Esophagus muscularis mucosa (tissue), 4 donors: ENCODE data around the gene RYR1. TPM values are rescaled to one million over a fixed set of nuclear protein-coding genes. Genes with fewer than 3 reads are reported as not detected.

Experiments used
- DNase-seq: peaks from one replicate; pipeline ENCODE4 v3.0.0-alpha.2; 2017; ENCODE audit errors: extremely low spot score
- H3K27ac ChIP-seq, 4 donors: fragments of 200-600 bp; sonication (generic); replicated peaks in 1 of 4; 1 replicate in 3 of 4; 2 replicates in 1 of 4; pipeline ENCODE4 v1.5.1; 2016 to 2019; ENCODE audit warnings: mild to moderate bottlenecking in 1 of 4
- H3K27me3 ChIP-seq, 4 donors: fragments of 200-600 bp; sonication (generic); one replicate each; pipeline versions ENCODE4 v1.5.1 to v1.6.0; 2016 to 2019
- H3K36me3 ChIP-seq, 4 donors: fragments of 200-600 bp; sonication (generic); one replicate each; pipeline ENCODE4 v1.5.1; 2016 to 2019
- H3K4me1 ChIP-seq, 4 donors: fragments of 200-600 bp; sonication (generic); one replicate each; pipeline ENCODE4 v1.5.1; 2016 to 2019
- H3K4me3 ChIP-seq, 4 donors: fragments of 200-600 bp; sonication (generic); 1 replicate in 2 of 4; 2 replicates in 2 of 4; pipeline ENCODE4 v1.5.1; 2016 to 2019; ENCODE audit warnings: mild to moderate bottlenecking in 4 of 4, moderate library complexity in 1 of 4
- H3K9me3 ChIP-seq, 4 donors: fragments of 200-600 bp; sonication (generic); 1 replicate in 3 of 4; 2 replicates in 1 of 4; pipeline ENCODE4 v1.5.1; 2016 to 2019
- EP300 ChIP-seq: sonication (generic); formaldehyde crosslinking; IDR thresholded peaks from one replicate; pipeline ENCODE4 v1.6.1; 2017; ENCODE audit warnings: antibody characterized with exemption
- POLR2A ChIP-seq: fragments of 450-650 bp; IDR thresholded peaks from one replicate; pipeline ENCODE4 v1.6.1; 2017; ENCODE audit warnings: antibody characterized with exemption, moderate library complexity, mild to moderate bottlenecking, low read depth
- POLR2AphosphoS5 ChIP-seq, 2 donors: sonication (generic); formaldehyde crosslinking; IDR thresholded peaks; one replicate each; pipeline ENCODE4 v1.6.1; 2017; ENCODE audit warnings: antibody characterized with exemption in 2 of 2
- WGBS: methylation state at CpG from one replicate; pipeline ENCODE4 v1.1.5; 2018; 5-methylcytosine and 5-hydroxymethylcytosine counted together
- intact Hi-C: fragments of 100-400 bp; cut with DNase I; formaldehyde crosslinking; loops from one replicate; pipeline ENCODE4 v1.15.1; 2023
- total RNA-seq, 4 donors: library from RNA; depleted of rRNA; stranded (reverse); fragments of >200 nt; gene quantifications; one replicate each; pipeline versions ENCODE4 v1.1.0 to v1.2.1, GENCODE V29; 2016
- TF ChIP-seq, protein P1 (sequence below), 3 experiments: fragments of 200-600 bp in 2 of 3; fragments of 450-650 bp in 1 of 3; sonication (generic) in 2 of 3; IDR thresholded peaks; one replicate each; pipeline ENCODE4 v1.5.1; 2017 to 2019; ENCODE audit warnings: antibody characterized with exemption in 3 of 3, mild to moderate bottlenecking in 2 of 3, moderate library complexity in 1 of 3

The RYR1 gene
- total RNA-seq, 4 donors from 2014 or later, result 0.99 to 4.0 (median 2.7) TPM

DNA sequence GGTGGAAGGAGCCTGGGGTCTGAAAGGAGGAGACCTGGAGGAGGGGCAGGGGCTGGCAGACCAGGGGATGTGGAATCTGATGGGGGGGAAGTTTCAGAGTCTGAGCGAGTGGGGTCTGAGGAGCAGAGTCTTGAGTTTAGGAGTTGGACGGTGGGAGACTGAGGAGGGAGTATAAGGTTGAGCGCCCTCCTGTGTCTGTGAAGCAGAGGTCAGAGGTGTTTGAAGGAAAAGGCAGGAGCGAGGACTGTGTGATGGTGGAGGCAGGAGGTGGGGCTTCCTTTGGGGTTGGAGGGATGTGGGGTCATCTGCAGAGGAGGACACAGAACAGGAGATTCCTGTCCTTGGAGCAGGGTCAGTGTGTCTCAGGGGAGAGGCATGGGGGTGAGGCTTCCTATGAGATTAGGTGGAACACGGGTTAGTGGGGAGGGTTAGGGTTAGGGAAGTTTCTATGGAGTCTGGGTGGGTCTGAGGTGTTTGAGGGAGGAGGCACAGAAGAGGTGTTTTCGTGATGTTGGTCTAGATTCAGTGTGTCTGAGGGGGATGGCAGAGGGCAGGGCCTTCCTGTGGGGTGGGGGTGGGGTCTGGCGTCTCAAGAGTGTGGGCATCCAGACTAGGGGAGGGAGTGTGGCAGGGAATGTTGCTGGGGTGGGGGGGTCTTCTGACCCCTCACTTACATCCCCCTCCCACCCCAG is 8.3 kb downstream of the RYR1 start:
- 45% methylated on average over 7 of the region's 7 CpGs for WGBS
- H3K9me3 ChIP-seq, result no peaks in the 10 kb centered on the region

DNA sequence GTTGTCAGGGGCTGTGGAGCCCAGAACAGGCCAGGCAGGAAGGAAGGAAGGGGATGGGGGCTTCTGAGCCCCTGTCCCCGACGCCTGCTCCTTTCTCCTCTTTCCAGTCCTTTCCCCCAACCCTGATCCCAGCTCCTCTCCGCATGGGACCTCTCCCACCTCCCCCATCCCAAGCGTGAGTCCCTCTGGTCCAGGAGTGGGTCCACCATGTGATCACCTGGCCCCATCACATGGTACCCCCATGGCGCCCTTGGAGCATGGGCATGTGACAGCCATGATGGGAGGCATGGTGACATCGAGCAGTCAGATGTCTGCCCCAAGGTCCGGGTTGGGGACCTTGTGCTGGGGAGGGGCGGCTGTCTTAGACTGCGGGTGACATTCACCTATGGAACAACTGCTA is 9.2 kb downstream of the RYR1 start:
- Histone ChIP-seq H3K9me3 (no peaks in the 10 kb centered on the region), H3K4me3 (no peak overlapping the region), H3K4me1 (no peaks in the 10 kb centered on the region), H3K27me3 (peaks cover 0 to 39% (median 0%) of the 10 kb centered on the region in 4 donors), H3K36me3 (no peaks in the 10 kb centered on the region), H3K27ac (no peak overlapping the region)
- TF ChIP-seq, protein P1, sequence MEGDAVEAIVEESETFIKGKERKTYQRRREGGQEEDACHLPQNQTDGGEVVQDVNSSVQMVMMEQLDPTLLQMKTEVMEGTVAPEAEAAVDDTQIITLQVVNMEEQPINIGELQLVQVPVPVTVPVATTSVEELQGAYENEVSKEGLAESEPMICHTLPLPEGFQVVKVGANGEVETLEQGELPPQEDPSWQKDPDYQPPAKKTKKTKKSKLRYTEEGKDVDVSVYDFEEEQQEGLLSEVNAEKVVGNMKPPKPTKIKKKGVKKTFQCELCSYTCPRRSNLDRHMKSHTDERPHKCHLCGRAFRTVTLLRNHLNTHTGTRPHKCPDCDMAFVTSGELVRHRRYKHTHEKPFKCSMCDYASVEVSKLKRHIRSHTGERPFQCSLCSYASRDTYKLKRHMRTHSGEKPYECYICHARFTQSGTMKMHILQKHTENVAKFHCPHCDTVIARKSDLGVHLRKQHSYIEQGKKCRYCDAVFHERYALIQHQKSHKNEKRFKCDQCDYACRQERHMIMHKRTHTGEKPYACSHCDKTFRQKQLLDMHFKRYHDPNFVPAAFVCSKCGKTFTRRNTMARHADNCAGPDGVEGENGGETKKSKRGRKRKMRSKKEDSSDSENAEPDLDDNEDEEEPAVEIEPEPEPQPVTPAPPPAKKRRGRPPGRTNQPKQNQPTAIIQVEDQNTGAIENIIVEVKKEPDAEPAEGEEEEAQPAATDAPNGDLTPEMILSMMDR (IDR thresholded peaks at IDR 0.05), result no peak
- TF ChIP-seq POLR2AphosphoS5 (IDR thresholded peaks at IDR 0.05) (no peak), POLR2A (no peak), EP300 (no peak)
- intact Hi-C loops, result no loop called here
- no peak for DNase-seq
- WGBS, result 89% methylated on average over 7 of the region's 9 CpGs

More for the DNA sequence above, 8.3 kb downstream of the RYR1 start:
- no peak overlapping the region for H3K4me3 ChIP-seq
- no peak for DNase-seq
- intact Hi-C loops, result no loop called here
- H3K36me3 ChIP-seq, result no peaks in the 10 kb centered on the region
- H3K27ac ChIP-seq, result no peak overlapping the region
- TF ChIP-seq POLR2A, result no peak
- no peak for TF ChIP-seq EP300
- H3K27me3 ChIP-seq, result peaks cover 0 to 45% (median 0%) of the 10 kb centered on the region in 4 donors
- no peaks in the 10 kb centered on the region for H3K4me1 ChIP-seq

DNA sequence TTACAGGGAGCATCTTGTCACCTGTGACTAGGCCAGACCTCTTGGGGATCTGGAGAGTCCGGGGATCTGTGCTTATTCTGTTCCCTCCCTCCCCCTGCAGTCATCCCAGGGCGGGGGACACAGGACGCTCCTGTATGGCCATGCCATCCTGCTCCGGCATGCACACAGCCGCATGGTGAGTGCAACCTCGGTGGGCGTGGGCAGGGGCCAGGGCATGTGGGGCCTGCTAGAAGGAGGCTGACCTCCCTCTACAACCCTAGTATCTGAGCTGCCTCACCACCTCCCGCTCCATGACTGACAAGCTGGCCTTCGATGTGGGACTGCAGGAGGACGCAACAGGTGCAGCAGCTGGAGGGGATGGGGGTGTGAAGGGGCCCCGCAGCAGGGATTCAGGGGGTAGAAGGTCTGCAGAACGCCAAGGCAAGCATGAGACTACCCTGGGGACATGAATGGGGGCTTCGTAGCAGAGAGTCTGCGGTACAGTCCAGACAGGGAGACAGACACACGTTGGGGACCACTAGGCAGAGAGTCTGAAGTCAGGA is 10.0 kb downstream of the RYR1 start:
- no peaks in the 10 kb centered on the region for H3K4me1 ChIP-seq
- intact Hi-C loops, result no loop called here
- H3K36me3 ChIP-seq, result no peaks in the 10 kb centered on the region
- no peaks in the 10 kb centered on the region for H3K9me3 ChIP-seq
- DNase-seq, result no peak
- H3K27me3 ChIP-seq, result peaks cover 0 to 39% (median 0%) of the 10 kb centered on the region in 4 donors
- 94% methylated on average over 8 of the region's 15 CpGs for WGBS
- H3K27ac ChIP-seq, result no peak overlapping the region
- TF ChIP-seq EP300 (no peak), POLR2A (no peak)
- TF ChIP-seq, protein P1 (IDR thresholded peaks at IDR 0.05), result no peak
- no peak overlapping the region for H3K4me3 ChIP-seq

DNA sequence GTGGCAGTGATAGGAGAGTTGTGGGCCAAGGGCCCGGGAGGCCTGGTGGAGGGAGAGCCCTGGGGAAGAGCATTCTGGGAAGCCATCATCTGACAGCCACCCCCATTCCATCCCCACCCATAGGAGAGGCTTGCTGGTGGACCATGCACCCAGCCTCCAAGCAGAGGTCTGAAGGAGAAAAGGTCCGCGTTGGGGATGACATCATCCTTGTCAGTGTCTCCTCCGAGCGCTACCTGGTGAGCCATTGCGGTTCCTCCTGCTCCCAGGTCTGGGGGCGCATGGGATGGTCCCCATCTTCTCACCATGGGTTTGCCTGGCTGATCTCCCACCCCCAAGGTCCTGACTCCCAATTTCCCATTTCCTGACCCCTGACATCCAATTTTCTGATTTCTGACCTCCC is 10.5 kb downstream of the RYR1 start:
- 93% methylated on average over 6 of the region's 7 CpGs for WGBS
- H3K36me3 ChIP-seq, result no peaks in the 10 kb centered on the region
- no peaks in the 10 kb centered on the region for H3K4me1 ChIP-seq
- TF ChIP-seq POLR2A, result no peak
- TF ChIP-seq EP300, result no peak
- TF ChIP-seq, protein P1 (IDR thresholded peaks at IDR 0.05), result no peak
- no peak for TF ChIP-seq POLR2AphosphoS5 (IDR thresholded peaks at IDR 0.05)
- H3K27ac ChIP-seq, result no peak overlapping the region
- no peak overlapping the region for H3K4me3 ChIP-seq
- H3K9me3 ChIP-seq, result no peaks in the 10 kb centered on the region
- intact Hi-C loops, result no loop called here
- H3K27me3 ChIP-seq, result peaks cover 0 to 36% (median 0%) of the 10 kb centered on the region in 4 donors
- DNase-seq, result no peak

DNA sequence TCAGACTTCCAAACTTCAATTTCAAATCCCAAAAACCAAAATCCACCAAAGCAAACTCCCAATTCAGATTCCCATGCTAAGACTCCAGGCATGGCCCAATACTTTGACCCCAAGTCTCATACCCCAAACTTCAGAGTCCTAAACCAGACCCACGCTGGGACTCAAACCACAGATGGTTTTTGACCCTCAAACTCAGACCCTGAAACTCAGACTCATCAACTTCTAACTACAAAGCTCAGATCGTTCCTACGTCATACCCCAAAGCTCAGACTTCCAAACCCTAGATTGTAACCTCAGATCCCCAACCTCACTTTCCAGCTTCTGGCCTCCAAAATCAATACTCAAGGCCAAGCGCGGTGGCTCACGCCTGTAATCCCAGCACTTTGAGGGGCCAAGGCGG is 11.9 kb downstream of the RYR1 start:
- H3K9me3 ChIP-seq, result no peaks in the 10 kb centered on the region
- TF ChIP-seq POLR2AphosphoS5 (IDR thresholded peaks at IDR 0.05) (no peak), POLR2A (no peak), EP300 (no peak)
- TF ChIP-seq, protein P1 (IDR thresholded peaks at IDR 0.05), result no peak
- no peaks in the 10 kb centered on the region for H3K36me3 ChIP-seq
- no peak overlapping the region for H3K27ac ChIP-seq
- peaks cover 0 to 26% (median 0%) of the 10 kb centered on the region in 4 donors for H3K27me3 ChIP-seq
- H3K4me1 ChIP-seq, result no peaks in the 10 kb centered on the region
- H3K4me3 ChIP-seq, result no peak overlapping the region
- DNase-seq, result no peak
- 96% methylated on average over 7 of the region's 7 CpGs for WGBS
- intact Hi-C loops, result no loop called here
